Liver (tissue), 9 donors: ENCODE data around the gene PDE4D. TPM values are rescaled to one million over a fixed set of nuclear protein-coding genes. Genes with fewer than 3 reads are reported as not detected.

ENCODE experiments used
- DNase-seq: peaks from one replicate; pipeline ENCODE4 v3.0.0-alpha.2; 2017; ENCODE audit warnings: low spot score
- H3K27ac ChIP-seq, 2 donors: one replicate each; pipeline ENCODE4 v1.7.0; 2013; ENCODE audit warnings: inconsistent platforms in 2 of 2, low read length in 2 of 2, control low read depth in 1 of 2, low read depth in 1 of 2, mild to moderate bottlenecking in 1 of 2
- H3K27me3 ChIP-seq, 4 donors: one replicate each; pipeline versions ENCODE4 v1.6.1 to v1.7.0; 2013; ENCODE audit warnings: low read length in 3 of 4, inconsistent platforms in 1 of 4, mild to moderate bottlenecking in 1 of 4, moderate library complexity in 1 of 4; ENCODE audit not compliant: control insufficient read depth in 4 of 4, insufficient read depth in 4 of 4
- H3K36me3 ChIP-seq, 4 donors: one replicate each; pipeline versions ENCODE4 v1.6.1 to v1.7.0; 2013; ENCODE audit warnings: low read length in 3 of 4, mild to moderate bottlenecking in 3 of 4, low read depth in 1 of 4, moderate library complexity in 1 of 4; ENCODE audit not compliant: control insufficient read depth in 4 of 4, insufficient read depth in 3 of 4
- H3K4me1 ChIP-seq, 4 donors: one replicate each; pipeline versions ENCODE4 v1.6.1 to v1.7.0; 2013; ENCODE audit warnings: low read length in 3 of 4, mild to moderate bottlenecking in 3 of 4, moderate library complexity in 1 of 4; ENCODE audit not compliant: control insufficient read depth in 4 of 4, insufficient read depth in 4 of 4
- H3K4me3 ChIP-seq, 3 donors: one replicate each; pipeline versions ENCODE4 v1.6.1 to v1.7.0; 2013; ENCODE audit warnings: low read length in 3 of 3, control low read depth in 1 of 3, low read depth in 1 of 3, mild to moderate bottlenecking in 1 of 3
- H3K9ac ChIP-seq, 2 donors: one replicate each; pipeline ENCODE4 v1.7.0; 2013; ENCODE audit warnings: low read length in 2 of 2, mild to moderate bottlenecking in 2 of 2, moderate library complexity in 2 of 2, control low read depth in 1 of 2, low read depth in 1 of 2
- H3K9me3 ChIP-seq, 4 donors: one replicate each; pipeline versions ENCODE4 v1.6.1 to v1.7.0; 2013; ENCODE audit warnings: low read length in 3 of 4; ENCODE audit not compliant: control insufficient read depth in 4 of 4
- ATF3 ChIP-seq: IDR thresholded peaks from 2 replicates; pipeline ENCODE4 v1.6.1; 2016; ENCODE audit warnings: antibody characterized with exemption
- CTCF ChIP-seq: fragments of 150-350 bp; IDR thresholded peaks from 2 replicates; pipeline ENCODE4 v1.5.1; 2017; ENCODE audit warnings: improper control_type of control experiment, low read depth, low read length; ENCODE audit not compliant: missing input control
- FOXA1 ChIP-seq: IDR thresholded peaks from 2 replicates; pipeline ENCODE4 v1.6.1; 2016; ENCODE audit warnings: antibody characterized with exemption
- GABPA ChIP-seq, 2 donors: IDR thresholded peaks in 1 of 2; conservative IDR thresholded peaks in 1 of 2; 2 replicates each; pipeline ENCODE4 v1.6.1; 2016; ENCODE audit warnings: antibody characterized with exemption in 2 of 2, mild to moderate bottlenecking in 1 of 2, moderate library complexity in 1 of 2
- HNF4A ChIP-seq, 2 donors: conservative IDR thresholded peaks; 2 replicates each; pipeline ENCODE4 v1.6.1; 2016; ENCODE audit warnings: antibody characterized with exemption in 2 of 2, mild to moderate bottlenecking in 2 of 2
- JUND ChIP-seq, 2 donors: IDR thresholded peaks; 2 replicates each; pipeline ENCODE4 v1.6.1; 2016; ENCODE audit warnings: antibody characterized with exemption in 2 of 2
- MAX ChIP-seq: IDR thresholded peaks from 2 replicates; pipeline ENCODE4 v1.6.1; 2016; ENCODE audit warnings: antibody characterized with exemption
- NR2F2 ChIP-seq: IDR thresholded peaks from 2 replicates; pipeline ENCODE4 v1.6.1; 2016; ENCODE audit warnings: antibody characterized with exemption
- RAD21 ChIP-seq, 2 donors: IDR thresholded peaks; 2 replicates each; pipeline ENCODE4 v1.6.1; 2016; ENCODE audit warnings: antibody characterized with exemption in 2 of 2, mild to moderate bottlenecking in 2 of 2
- REST ChIP-seq: IDR thresholded peaks from 2 replicates; pipeline ENCODE4 v1.6.1; 2016; ENCODE audit warnings: antibody characterized with exemption, mild to moderate bottlenecking
- RXRA ChIP-seq, 2 donors: IDR thresholded peaks; 2 replicates each; pipeline ENCODE4 v1.6.1; 2017 to 2018; ENCODE audit warnings: antibody characterized with exemption in 2 of 2, mild to moderate bottlenecking in 1 of 2
- SP1 ChIP-seq: IDR thresholded peaks from 2 replicates; pipeline ENCODE4 v1.6.1; 2018; ENCODE audit warnings: antibody characterized with exemption, mild to moderate bottlenecking
- TAF1 ChIP-seq: conservative IDR thresholded peaks from 2 replicates; pipeline ENCODE4 v1.6.1; 2016; ENCODE audit warnings: antibody characterized with exemption, mild to moderate bottlenecking
- YY1 ChIP-seq: IDR thresholded peaks from 2 replicates; pipeline ENCODE4 v1.6.1; 2016; ENCODE audit warnings: antibody characterized with exemption, mild to moderate bottlenecking
- ZBTB33 ChIP-seq: IDR thresholded peaks from 2 replicates; pipeline ENCODE4 v1.6.1; 2016; ENCODE audit warnings: antibody characterized with exemption
- WGBS: extraction: QIAGEN DNeasy Blood & Tissue Kit; methylation state at CpG from one replicate; pipeline ENCODE4 v1.1.7; 2013; 5-methylcytosine and 5-hydroxymethylcytosine counted together
- polyA plus RNA-seq, 2 donors: library from polyadenylated mRNA; stranded (reverse) in 1 of 2; unstranded in 1 of 2; fragments of 200-250 nt in 1 of 2; fragments of >200 nt in 1 of 2; fragmentation: Nextera tagmentation in 1 of 2; extraction: Ambion mirVana in 1 of 2; gene quantifications; one replicate each; pipeline versions ENCODE4 v1.2.1 to v1.2.3, GENCODE V29; 2013 to 2015
- total RNA-seq, 2 donors: library from RNA; depleted of rRNA; stranded (reverse); fragments of >200 nt; gene quantifications; one replicate each; pipeline ENCODE4 v1.2.3, GENCODE V29; 2014
- donor health status: healthy.
- donor health status: healthy.
- donor health status: healthy.
- donor health status: healthy.
- donor health status: healthy.

The PDE4D gene
- total and polyA plus RNA-seq, 4 donors: 0.67 to 11.9 (median 6.5) TPM

- no peak for DNase-seq
- Histone ChIP-seq H3K36me3 (no peaks in the 10 kb centered on the region), H3K9me3 (no peaks in the 10 kb centered on the region), H3K4me1 (peaks cover 0 to 4% (median 0%) of the 10 kb centered on the region in 4 donors), H3K9ac (no peak overlapping the region), H3K27ac (no peak overlapping the region), H3K27me3 (no peaks in the 10 kb centered on the region), H3K4me3 (no peak overlapping the region)
- TF ChIP-seq YY1 (no peak), NR2F2 (no peak), FOXA1 (no peak), ATF3 (no peak), JUND (IDR thresholded peaks at IDR 0.05) (no peak), ZBTB33 (no peak), REST (no peak)
- 95% methylated on average over 1 of the region's 1 CpG for WGBS
Observed at GRCh38 chr5:59445741-59446140, 447.8 kb downstream of the PDE4D start.

- no peaks in the 10 kb centered on the region for H3K36me3 ChIP-seq
- TF ChIP-seq RAD21 (IDR thresholded peaks at IDR 0.05) (no peak), SP1 (no peak)
- no peak overlapping the region for H3K4me3 ChIP-seq
- no peaks in the 10 kb centered on the region for H3K27me3 ChIP-seq
- H3K9me3 ChIP-seq: no peaks in the 10 kb centered on the region
- no peak for DNase-seq
- no peaks in the 10 kb centered on the region for H3K4me1 ChIP-seq
- 97% methylated on average over 3 of the region's 3 CpGs for WGBS
- no peak overlapping the region for H3K9ac ChIP-seq
- no peak overlapping the region for H3K27ac ChIP-seq
Observed at GRCh38 chr5:59439303-59439702, 454.2 kb downstream of the PDE4D start.

GRCh38 chr5:59437176-59437575 lies 456.4 kb downstream of the PDE4D start:
- H3K27me3 ChIP-seq: no peaks in the 10 kb centered on the region
- 81% methylated on average over 2 of the region's 2 CpGs for WGBS
- peaks cover 0 to 14% (median 11%) of the 10 kb centered on the region in 4 donors for H3K4me1 ChIP-seq
- no peak overlapping the region for H3K9ac ChIP-seq
- no peak overlapping the region for H3K4me3 ChIP-seq
- H3K36me3 ChIP-seq: no peaks in the 10 kb centered on the region
- no peak overlapping the region for H3K27ac ChIP-seq
- TF ChIP-seq HNF4A (conservative IDR thresholded peaks at IDR 0.05) (no peak), YY1 (no peak), TAF1 (no peak), ATF3 (no peak), ZBTB33 (no peak), MAX (no peak), RXRA (IDR thresholded peaks at IDR 0.05) (no peak), GABPA (IDR thresholded peaks at IDR 0.05 in 1 of 2, conservative IDR thresholded peaks at IDR 0.05 in 1 of 2) (no peak), RAD21 (IDR thresholded peaks at IDR 0.05) (no peak), CTCF (no peak)
- H3K9me3 ChIP-seq: no peaks in the 10 kb centered on the region
- DNase-seq: no peak
